ENCODE data around the gene ZNF785.

ZNF785 gene

GRCh38 chr16:30557707-30557956 is 27.9 kb downstream of the ZNF785 start:
- no peak for TF ChIP-seq SIN3A (IDR thresholded peaks at IDR 0.05; ENCODE audit: borderline replicate concordance, insufficient read depth, low read length)
- no peak for TF ChIP-seq FOXP2 (optimal IDR thresholded peaks at IDR 0.05; ENCODE audit: borderline replicate concordance, extremely low read depth, extremely low read length, insufficient read depth)
- no peak for TF ChIP-seq POLR2AphosphoS5 (IDR thresholded peaks at IDR 0.05; ENCODE audit: low read depth, low read length)
- TF ChIP-seq TAF1 (IDR thresholded peaks at IDR 0.05; ENCODE audit: borderline replicate concordance, insufficient read depth, low read length) = no peak
- no peak for TF ChIP-seq REST (IDR thresholded peaks at IDR 0.05; ENCODE audit: insufficient read depth in 1 of 2, low read depth in 2 of 2, low read length in 2 of 2)

GRCh38 chr16:30556125-30556473 is 29.4 kb downstream of the ZNF785 start:
- TF ChIP-seq POLR2AphosphoS5 (IDR thresholded peaks at IDR 0.05; ENCODE audit: low read depth, low read length) = no peak
- no peak for TF ChIP-seq SIN3A (IDR thresholded peaks at IDR 0.05; ENCODE audit: borderline replicate concordance, insufficient read depth, low read length)

- TF ChIP-seq POLR2AphosphoS5 (IDR thresholded peaks at IDR 0.05; ENCODE audit: low read depth, low read length) (no peak), FOXP2 (optimal IDR thresholded peaks at IDR 0.05; ENCODE audit: borderline replicate concordance, extremely low read depth, extremely low read length, insufficient read depth) (no peak), TAF1 (IDR thresholded peaks at IDR 0.05; ENCODE audit: borderline replicate concordance, insufficient read depth, low read length) (no peak), REST (IDR thresholded peaks at IDR 0.05; ENCODE audit: insufficient read depth in 1 of 2, low read depth in 2 of 2, low read length in 2 of 2) (no peak), SIN3A (IDR thresholded peaks at IDR 0.05; ENCODE audit: borderline replicate concordance, insufficient read depth, low read length) (no peak)
Measured at GRCh38 chr16:30555315-30556124, 30.0 kb downstream of the ZNF785 start.

- TF ChIP-seq FOXP2 (optimal IDR thresholded peaks at IDR 0.05; ENCODE audit: borderline replicate concordance, extremely low read depth, extremely low read length, insufficient read depth) (no peak), SIN3A (IDR thresholded peaks at IDR 0.05; ENCODE audit: borderline replicate concordance, insufficient read depth, low read length) (no peak), POLR2AphosphoS5 (IDR thresholded peaks at IDR 0.05; ENCODE audit: low read depth, low read length) (no peak), TAF1 (IDR thresholded peaks at IDR 0.05; ENCODE audit: borderline replicate concordance, insufficient read depth, low read length) (no peak), REST (IDR thresholded peaks at IDR 0.05; ENCODE audit: insufficient read depth in 1 of 2, low read depth in 2 of 2, low read length in 2 of 2) (no peak)
Measured at GRCh38 chr16:30554557-30555314, 30.8 kb downstream of the ZNF785 start.

GRCh38 chr16:30553393-30553899 is 32.1 kb downstream of the ZNF785 start:
- TF ChIP-seq REST (IDR thresholded peaks at IDR 0.05; ENCODE audit: insufficient read depth in 1 of 2, low read depth in 2 of 2, low read length in 2 of 2) (no peak), SIN3A (IDR thresholded peaks at IDR 0.05; ENCODE audit: borderline replicate concordance, insufficient read depth, low read length) (no peak), FOXP2 (optimal IDR thresholded peaks at IDR 0.05; ENCODE audit: borderline replicate concordance, extremely low read depth, extremely low read length, insufficient read depth) (no peak), TAF1 (IDR thresholded peaks at IDR 0.05; ENCODE audit: borderline replicate concordance, insufficient read depth, low read length) (no peak), POLR2AphosphoS5 (IDR thresholded peaks at IDR 0.05; ENCODE audit: low read depth, low read length) (no peak)

All from PFSK-1 (cell line).